Endothelial cell of umbilical vein (primary cell): ENCODE results near the gene LSR. TPM values are rescaled to one million over a fixed set of nuclear protein-coding genes. Genes with fewer than 3 reads are reported as not detected.

ENCODE experiments used
- Bru-seq: library from RNA; stranded (reverse); fragments of 400-500 nt; gene quantifications from one replicate; lab custom pipeline; 2021; lab: Mats Ljungman, UMichigan
- BruChase-seq, 2 experiments: library from RNA; stranded (reverse); fragments of 400-500 nt; gene quantifications; one replicate each; lab custom pipeline; 2021; lab: Mats Ljungman, UMichigan
- BruUV-seq: library from RNA; stranded (reverse); fragments of 400-500 nt; replicated peaks from 2 replicates; lab custom pipeline; 2021; lab: Mats Ljungman, UMichigan
- CTCF ChIA-PET: fragments of 300-600, 350-600 bp; sonication (Branson Sonifier 250); formaldehyde crosslinking; loops from one replicate; lab custom pipeline; 2021; ENCODE audit warnings: antibody characterized with exemption, inconsistent platforms; lab: Charles Lee
- POLR2A ChIA-PET: fragments of 300-600, 350-600 bp; sonication (Branson Sonifier 250); formaldehyde crosslinking; loops from one replicate; lab custom pipeline; 2021; ENCODE audit warnings: antibody characterized with exemption, inconsistent platforms; lab: Charles Lee
- DNase-seq: peaks from one replicate; pipeline ENCODE4 v3.0.0-alpha.2; 2011; ENCODE audit warnings: low read depth, low spot score
- FAIRE-seq: peaks from 2 replicates; lab custom pipeline; 2011; peaks lifted over from hg19 to GRCh38; lab: Jason Lieb, UNC
- H2AFZ ChIP-seq: 2 replicates; pipeline ENCODE4 v1.6.0; 2012; ENCODE audit warnings: low read depth, low read length, control low read depth, inconsistent platforms
- H3K27ac ChIP-seq: 2 replicates; pipeline ENCODE4 v1.5.1; 2011; ENCODE audit warnings: low read depth, mild to moderate bottlenecking, control low read depth, low read length, moderate library complexity; ENCODE audit not compliant: insufficient read depth
- H3K27me3 ChIP-seq, 2 experiments: 2 replicates each; pipeline versions ENCODE4 v1.6.0 to v1.6.1; 2011; ENCODE audit warnings: low read length in 2 of 2, mixed read lengths in 1 of 2; ENCODE audit not compliant: control insufficient read depth in 2 of 2, insufficient read depth in 2 of 2
- H3K36me3 ChIP-seq, 2 experiments: 2 replicates in 1 of 2; 3 replicates in 1 of 2; pipeline ENCODE4 v1.5.1; 2011; ENCODE audit warnings: low read length in 2 of 2, mild to moderate bottlenecking in 1 of 2, moderate library complexity in 1 of 2; ENCODE audit not compliant: control insufficient read depth in 2 of 2, insufficient read depth in 2 of 2; ENCODE audit errors: extremely low read depth in 1 of 2
- H3K4me1 ChIP-seq: 3 replicates; pipeline ENCODE4 v1.5.1; 2011; ENCODE audit warnings: mild to moderate bottlenecking, low read length; ENCODE audit not compliant: control insufficient read depth, insufficient read depth; ENCODE audit errors: extremely low read depth
- H3K4me2 ChIP-seq: 2 replicates; pipeline ENCODE4 v1.6.1; 2011; ENCODE audit warnings: low read length, control low read depth, mixed read lengths; ENCODE audit not compliant: insufficient read depth
- H3K4me3 ChIP-seq, 3 experiments: fragments of 200-600 bp in 1 of 3; sonication (generic), shearing (Covaris generic) in 1 of 3; replicated peaks in 1 of 3; 2 replicates each; pipeline ENCODE4 v1.5.1; 2011 to 2016; ENCODE audit warnings: control low read depth in 3 of 3, low read length in 3 of 3, mild to moderate bottlenecking in 2 of 3, inconsistent platforms in 1 of 3, low read depth in 1 of 3, moderate library complexity in 1 of 3; ENCODE audit not compliant: insufficient read depth in 1 of 3
- H3K79me2 ChIP-seq: 2 replicates; pipeline ENCODE4 v1.6.0; 2012; ENCODE audit warnings: low read length, inconsistent platforms; ENCODE audit not compliant: control insufficient read depth, insufficient read depth
- H3K9ac ChIP-seq: replicated peaks from 2 replicates; pipeline ENCODE3; 2011; ENCODE audit warnings: low read length, control low read depth; ENCODE audit not compliant: insufficient read depth; ENCODE audit errors: extremely low read depth
- H3K9me1 ChIP-seq: replicated peaks from 3 replicates; pipeline ENCODE4 v1.6.0; 2011; ENCODE audit warnings: mild to moderate bottlenecking, low read length; ENCODE audit not compliant: control insufficient read depth, insufficient read depth; ENCODE audit errors: extremely low read depth
- H3K9me3 ChIP-seq: replicated peaks from 2 replicates; pipeline ENCODE4 v1.5.1; 2012; ENCODE audit warnings: low read length, inconsistent platforms; ENCODE audit not compliant: control insufficient read depth, insufficient read depth
- H4K20me1 ChIP-seq: replicated peaks from 2 replicates; pipeline ENCODE3; 2011; ENCODE audit warnings: mild to moderate bottlenecking, low read length; ENCODE audit not compliant: control insufficient read depth, insufficient read depth; ENCODE audit errors: extremely low read depth
- EZH2 ChIP-seq: IDR thresholded peaks from 2 replicates; pipeline ENCODE4 v1.6.1; 2012; ENCODE audit warnings: borderline replicate concordance, low read depth, mild to moderate bottlenecking, moderate library complexity, low read length, inconsistent platforms; ENCODE audit not compliant: severe bottlenecking
- FOS ChIP-seq: IDR thresholded peaks from 2 replicates; pipeline ENCODE4 v1.6.1; 2011; ENCODE audit warnings: mild to moderate bottlenecking, low read length, moderate library complexity, borderline replicate concordance; ENCODE audit not compliant: insufficient read depth
- JUN ChIP-seq: IDR thresholded peaks from 2 replicates; pipeline ENCODE4 v1.6.1; 2011; ENCODE audit warnings: borderline replicate concordance, low read depth; ENCODE audit not compliant: insufficient read length, insufficient read depth
- MAX ChIP-seq: IDR thresholded peaks from 2 replicates; pipeline ENCODE4 v1.6.1; 2011; ENCODE audit not compliant: insufficient read depth, insufficient read length
- MYC ChIP-seq: IDR thresholded peaks from one replicate; pipeline ENCODE4 v1.6.1; 2011; ENCODE audit warnings: mild to moderate bottlenecking, low read depth, low read length
- POLR2A ChIP-seq: IDR thresholded peaks from 2 replicates; pipeline ENCODE4 v1.6.1; 2012; ENCODE audit warnings: low read depth, mild to moderate bottlenecking, control low read depth, low read length
- dilution Hi-C: fragments of 300-500 bp; cut with MboI; formaldehyde crosslinking; loops from one replicate; pipeline ENCODE4 v1.15.0; 2019; ENCODE audit warnings: low sequenced_read_pairs; ENCODE audit not compliant: extremely low pct_ligation_motif_present
- intact Hi-C: fragments of 100-400 bp; cut with micrococcal nuclease; formaldehyde crosslinking; loops from one replicate; pipeline ENCODE4 v1.10.0; 2022
- long read RNA-seq: library from polyadenylated mRNA; stranded (forward); transcript quantifications from one replicate; pipeline ENCODE4 v2.0.0, GENCODE V29; 2021
- polyA minus RNA-seq, 3 experiments: library from RNA; depleted of rRNA, polyadenylated mRNA; stranded (reverse); fragments of >200 nt; gene quantifications; 1 replicate in 1 of 3; 2 replicates in 2 of 3; pipeline ENCODE4 v1.2.3, GENCODE V29; 2011
- polyA plus RNA-seq, 4 experiments: library from polyadenylated mRNA; depleted of rRNA in 3 of 4; stranded (reverse) in 3 of 4; unstranded in 1 of 4; fragments of >200 nt; gene quantifications; 2 replicates each; pipeline versions ENCODE4 v1.2.1 to v1.2.3, GENCODE V29; 2011 to 2012; ENCODE audit warnings: missing spikeins in 1 of 4
- total RNA-seq: library from RNA; stranded (reverse); gene quantifications from 2 replicates; pipeline ENCODE4 v1.2.3, GENCODE V29; 2021

LSR gene
- 0.74 and 1.0 TPM in 2 replicates for total RNA-seq
- 0.76 and 0.94 TPM in 2 replicates for polyA plus RNA-seq
- polyA plus RNA-seq (2011; cell fraction: cytosol; rRNA removed) = 0.43 and 0.58 TPM in 2 replicates
- 0.12 and 0.20 TPM in 2 replicates for polyA plus RNA-seq (2011; cell fraction: nucleus; rRNA removed)
- 0.37 and 0.71 TPM in 2 replicates for polyA plus RNA-seq (2012)
- polyA minus RNA-seq = 0.22 and 0.47 TPM in 2 replicates
- 45.3 TPM for polyA minus RNA-seq (2011; cell fraction: cytosol; rRNA and poly(A)+ RNA removed)
- 0.34 TPM in 1 of 2 replicates, not detected in the other for polyA minus RNA-seq (2011; cell fraction: nucleus; rRNA and poly(A)+ RNA removed)
- Bru-seq, nascent RNA = percentile 5 among the genes with signal in this experiment
- percentile 18 among the genes with signal in this experiment for BruChase-seq, experiment 1, labeled RNA remaining after a 6-hour chase
- BruChase-seq, experiment 2, labeled RNA remaining after a 2-hour chase = percentile 11 among the genes with signal in this experiment
- long read RNA-seq, partial matches to known transcripts = 13 of 13 reads
- long read RNA-seq, other reads (novel, unspliced or antisense) = 0 of 13 reads

- FAIRE-seq (no peak), DNase-seq (no peak)
- Histone ChIP-seq H4K20me1 (no peaks in the 10 kb centered on the region), H3K27ac (no peak within 1 kb of the TSS), H3K9me1 (no peaks in the 10 kb centered on the region), H3K4me2 (no peak within 1 kb of the TSS), H3K27me3 (peaks cover 26 to 46% of the 10 kb centered on the region in 2 experiments), H3K4me1 (no peaks in the 10 kb centered on the region), H3K4me3 (no peak within 1 kb of the TSS), H3K36me3 (no peaks in the 10 kb centered on the region), H3K9ac (no peak within 1 kb of the TSS), H3K79me2 (no peaks in the 10 kb centered on the region), H2AFZ (no peak within 1 kb of the TSS), H3K9me3 (no peaks in the 10 kb centered on the region)
- ChIA-PET CTCF (no interaction called here), POLR2A (no interaction called here)
- dilution Hi-C loops = no loop called here
- TF ChIP-seq POLR2A = no peak
- peak; percentile 70 for TF ChIP-seq EZH2
- no TSS peak for BruUV-seq
- intact Hi-C loops = no loop called here
These were observed at the start of gene LSR for GRCh38 chr19:35248310-35249145. Gene LSR (plus strand): TSS chr19:35249002. CDS start chr19:35249023, 21 bp downstream.

- Histone ChIP-seq H2AFZ (no peak overlapping the region), H4K20me1 (no peaks in the 10 kb centered on the region), H3K9ac (no peak overlapping the region), H3K4me2 (no peak overlapping the region), H3K27ac (no peak overlapping the region), H3K9me1 (no peaks in the 10 kb centered on the region), H3K27me3 (peaks cover 0 to 13% of the 10 kb centered on the region in 2 experiments), H3K4me3 (no peak overlapping the region), H3K4me1 (no peaks in the 10 kb centered on the region), H3K79me2 (no peaks in the 10 kb centered on the region), H3K9me3 (no peaks in the 10 kb centered on the region), H3K36me3 (no peaks in the 10 kb centered on the region)
- DNase-seq (no peak), FAIRE-seq (no peak)
- ChIA-PET CTCF (interaction anchor here (1.3 kb wide), 1 partner anchor 58 kb away, joined by 3 read pairs; no protein-coding TSS in a partner anchor), POLR2A (no interaction called here)
- no peak for TF ChIP-seq FOS
- TF ChIP-seq JUN = no peak
- TF ChIP-seq MAX = no peak
- TF ChIP-seq MYC = no peak
- no peak for TF ChIP-seq EZH2
- intact Hi-C loops = no loop called here
- no TSS peak for BruUV-seq
- dilution Hi-C loops = no loop called here
These were observed 49.3 kb upstream of the LSR start for GRCh38 chr19:35199481-35199880.
